Activated CD4-positive, alpha-beta T cell treated with anti-CD3 and anti-CD28 coated beads, Interleukin-2, amount 50 U/mL, for 48 hours (primary cell): ENCODE measurements around the gene PMEPA1.
A peak's percentile ranks its signal among the peaks of the same experiment; 100 is the strongest.

ENCODE experiments used
- DNase-seq, 2 experiments: peaks; one replicate each; pipeline ENCODE4 v3.0.0-alpha.2; 2020

Gene PMEPA1

GRCh38 chr20:57735831-57736737 is 26.3 kb upstream of the PMEPA1 start:
- no peak for DNase-seq

- DNase-seq, result no peak
These were observed 24.9 kb upstream of the PMEPA1 start for GRCh38 chr20:57734754-57735153.

- DNase-seq, result no peak
These were observed 22.4 kb upstream of the PMEPA1 start for GRCh38 chr20:57732226-57732625.

GRCh38 chr20:57728762-57729161 is 18.9 kb upstream of the PMEPA1 start:
- DNase-seq, result no peak

- no peak for DNase-seq
These were observed 18.0 kb upstream of the PMEPA1 start for GRCh38 chr20:57727863-57728262.

- no peak for DNase-seq
These were observed 15.8 kb upstream of the PMEPA1 start for GRCh38 chr20:57725636-57726035.

GRCh38 chr20:57724610-57725405 is 15.0 kb upstream of the PMEPA1 start:
- no peak for DNase-seq

- DNase-seq, result no peak
These were observed 14.0 kb upstream of the PMEPA1 start for GRCh38 chr20:57723816-57724215.

- no peak for DNase-seq
These were observed 10.1 kb upstream of the PMEPA1 start for GRCh38 chr20:57719951-57720350.

GRCh38 chr20:57718490-57719009 is 8.7 kb upstream of the PMEPA1 start:
- peak; percentile 91 to 94 for DNase-seq

GRCh38 chr20:57717797-57718196 is 8.0 kb upstream of the PMEPA1 start:
- DNase-seq, result no peak

- no peak for DNase-seq
These were observed 7.1 kb upstream of the PMEPA1 start for GRCh38 chr20:57716901-57717300.

GRCh38 chr20:57716202-57716601 is 6.4 kb upstream of the PMEPA1 start:
- no peak for DNase-seq

- no peak for DNase-seq
These were observed 5.6 kb upstream of the PMEPA1 start for GRCh38 chr20:57715268-57715904.

GRCh38 chr20:57714409-57715267 is 4.8 kb upstream of the PMEPA1 start:
- no peak for DNase-seq

- no peak for DNase-seq
These were observed 4.1 kb upstream of the PMEPA1 start for GRCh38 chr20:57713951-57714350.

- no peak for DNase-seq
These were observed 3.7 kb upstream of the PMEPA1 start for GRCh38 chr20:57713505-57713903.

- no peak for DNase-seq
These were observed 3.2 kb upstream of the PMEPA1 start for GRCh38 chr20:57712851-57713504.

- no peak for DNase-seq
These were observed 2.5 kb upstream of the PMEPA1 start for GRCh38 chr20:57712341-57712740.

- no peak for DNase-seq
These were observed 2.0 kb upstream of the PMEPA1 start for GRCh38 chr20:57711826-57712225.

- DNase-seq, result no peak
These were observed 1.5 kb upstream of the PMEPA1 start for GRCh38 chr20:57711311-57711712.

GRCh38 chr20:57710841-57711240 is 1.0 kb upstream of the PMEPA1 start:
- no peak for DNase-seq
